Activated CD8-positive, alpha-beta memory T cell treated with anti-CD3 and anti-CD28 coated beads, Interleukin-2, amount 50 U/mL, for 24 hours (primary cell): ENCODE data around the gene PNP.
"Not testable (repeated sequence)": the region's sequence is repeated elsewhere in the genome, so short reads cannot be mapped to it uniquely, and the experiment has no call there.

Experiments used
- DNase-seq: peaks from one replicate; pipeline ENCODE4 v3.0.0-alpha.2; 2020; ENCODE audit errors: extremely low read depth

The PNP gene

GRCh38 chr14:20492486-20492885, 23.3 kb downstream of the PNP start:
- DNase-seq, result no peak

GRCh38 chr14:20493634-20494033, 24.4 kb downstream of the PNP start:
- no peak for DNase-seq

- no peak for DNase-seq
These were observed 25.9 kb downstream of the PNP start for GRCh38 chr14:20494935-20495766.

- no peak for DNase-seq
These were observed 29.4 kb downstream of the PNP start for GRCh38 chr14:20498622-20499021.

GRCh38 chr14:20499108-20499507, 29.9 kb downstream of the PNP start:
- DNase-seq, result no peak

GRCh38 chr14:20499881-20500280, 30.7 kb downstream of the PNP start:
- DNase-seq, result no peak

- no peak for DNase-seq
These were observed 32.1 kb downstream of the PNP start for GRCh38 chr14:20501346-20501745.

- DNase-seq, result no peak
These were observed 34.7 kb downstream of the PNP start for GRCh38 chr14:20503898-20504297.

GRCh38 chr14:20506276-20506675, 37.1 kb downstream of the PNP start:
- DNase-seq, result not testable (repeated sequence)

GRCh38 chr14:20506752-20507151, 37.5 kb downstream of the PNP start:
- not testable (repeated sequence) for DNase-seq

- DNase-seq, result not testable (repeated sequence)
These were observed 38.3 kb downstream of the PNP start for GRCh38 chr14:20507537-20507936.

GRCh38 chr14:20508367-20508766, 39.2 kb downstream of the PNP start:
- no peak for DNase-seq

GRCh38 chr14:20512177-20512905, 43.1 kb downstream of the PNP start:
- DNase-seq, result no peak

- DNase-seq, result no peak
These were observed 46.6 kb downstream of the PNP start for GRCh38 chr14:20515846-20516245.

GRCh38 chr14:20516921-20517320, 47.7 kb downstream of the PNP start:
- no peak for DNase-seq

- no peak for DNase-seq
These were observed 53.1 kb downstream of the PNP start for GRCh38 chr14:20522332-20522731.

- DNase-seq, result no peak
These were observed 54.8 kb downstream of the PNP start for GRCh38 chr14:20524027-20524426.
